Activated CD8-positive, alpha-beta memory T cell treated with anti-CD3 and anti-CD28 coated beads for 1 hour (primary cell): ENCODE results near the gene ZBTB40.

ENCODE experiments used
- DNase-seq, 2 donors: peaks; one replicate each; pipeline ENCODE4 v3.0.0-alpha.2; 2020; ENCODE audit warnings: low read depth in 1 of 2; ENCODE audit errors: extremely low read depth in 1 of 2

ZBTB40 gene

DNA sequence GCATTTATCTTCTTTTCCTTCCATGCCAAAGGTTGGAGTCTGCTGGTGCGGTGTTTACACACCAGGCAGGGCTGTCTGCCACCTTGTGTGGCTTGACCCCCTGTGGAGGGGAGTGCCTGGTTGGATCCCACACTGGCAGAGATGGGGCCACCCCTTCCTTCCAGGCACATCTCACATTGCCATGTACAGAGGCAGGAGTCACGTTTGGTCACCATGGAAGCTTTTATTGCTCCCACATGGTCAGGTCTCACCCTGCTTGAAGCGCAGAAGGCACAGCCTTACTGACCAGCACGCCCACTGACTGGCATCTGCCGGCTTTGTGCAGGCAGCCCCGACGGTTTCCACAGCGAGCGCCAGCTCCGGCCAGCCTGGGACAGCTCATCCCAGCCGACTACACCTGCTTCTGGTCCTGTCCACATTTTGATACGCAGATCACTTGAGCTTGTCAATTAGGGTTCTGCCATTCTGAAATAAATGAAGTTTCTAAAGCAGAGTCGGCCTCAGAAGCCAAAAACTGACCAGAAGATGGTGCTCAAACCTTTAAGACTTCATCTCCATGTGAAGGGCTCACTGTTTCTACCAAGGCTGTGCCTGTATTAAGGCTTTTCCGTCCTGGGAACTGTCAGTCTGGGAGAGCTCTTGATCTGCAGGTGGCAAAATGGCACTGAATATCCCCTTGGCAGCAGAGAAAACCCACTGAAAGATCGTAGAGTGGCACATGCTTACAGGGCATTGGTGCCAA lies 76.1 kb downstream of the ZBTB40 start:
- DNase-seq, result no peak

DNA sequence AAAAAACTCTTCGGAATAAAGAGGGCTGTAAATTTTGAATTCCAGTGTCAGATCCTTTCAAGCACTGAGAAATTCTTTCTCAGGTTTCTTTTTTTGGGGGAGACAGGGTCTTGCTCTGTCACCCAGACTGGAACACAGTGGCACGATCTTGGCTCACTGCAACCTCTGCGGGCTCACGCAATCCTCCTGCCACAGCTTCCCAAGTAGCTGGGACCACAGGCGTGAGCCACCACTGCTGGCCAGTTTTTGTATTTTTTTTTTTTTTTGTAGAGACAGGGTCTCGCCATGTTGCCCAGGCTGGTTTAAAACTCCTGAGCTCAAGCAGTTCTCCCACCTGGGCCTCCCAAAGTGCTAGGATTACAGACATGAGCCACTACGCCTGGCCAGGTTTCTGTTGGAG lies 76.8 kb downstream of the ZBTB40 start:
- no peak for DNase-seq

DNA sequence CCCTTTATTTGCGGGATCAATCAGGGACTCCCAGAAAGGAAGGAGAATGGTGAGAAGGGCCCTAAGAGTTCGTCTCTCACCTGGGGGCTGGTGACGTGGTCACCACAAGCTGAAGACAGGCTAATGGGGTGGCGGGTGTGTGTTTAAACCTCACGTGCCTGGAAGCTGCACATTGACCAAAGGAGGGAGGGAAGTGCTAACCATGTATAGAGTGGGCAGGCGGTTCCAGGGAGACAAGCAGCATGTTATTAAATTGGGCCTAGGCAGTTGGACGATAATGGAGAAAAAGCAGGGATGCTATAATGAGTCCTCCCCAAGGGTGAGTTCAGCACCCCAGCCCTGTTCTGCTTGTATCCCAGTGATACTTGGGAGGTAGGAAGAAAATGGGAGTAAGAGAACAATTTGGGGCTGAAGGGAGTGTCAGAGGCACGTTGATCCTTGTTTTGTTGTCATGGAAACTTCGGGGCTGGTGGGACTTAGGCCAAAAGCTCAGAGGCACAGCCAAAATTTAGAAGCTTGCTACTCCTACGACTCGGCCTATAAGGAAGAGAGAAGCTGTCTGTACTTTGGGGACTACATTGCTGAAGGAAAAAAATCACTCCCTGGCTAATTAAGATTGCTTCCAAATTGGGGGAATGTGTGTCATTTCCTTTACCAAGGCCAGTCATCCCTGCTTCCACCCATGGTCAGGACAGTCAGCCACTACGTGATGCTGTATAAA lies 78.4 kb downstream of the ZBTB40 start:
- DNase-seq, result no peak

DNA sequence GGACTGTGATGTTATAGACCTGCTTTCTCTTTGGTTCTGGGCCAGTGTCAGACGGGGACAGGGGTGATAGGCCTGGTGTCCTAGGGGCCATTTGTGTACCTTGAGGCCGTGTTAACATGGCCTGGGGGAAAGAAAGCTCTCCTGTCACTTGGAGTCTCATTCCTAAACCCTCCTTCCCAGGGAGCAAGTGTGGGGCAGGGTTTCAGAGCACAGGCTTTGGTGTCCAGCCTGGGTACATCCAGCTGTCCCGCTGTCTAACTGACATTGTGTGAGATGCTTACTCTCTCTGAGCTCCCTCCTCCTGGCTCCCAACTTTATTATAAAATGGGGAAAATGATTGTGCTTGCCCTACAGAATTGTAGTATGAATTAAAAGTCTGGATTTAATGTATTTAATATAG lies 79.1 kb downstream of the ZBTB40 start:
- DNase-seq, result no peak

DNA sequence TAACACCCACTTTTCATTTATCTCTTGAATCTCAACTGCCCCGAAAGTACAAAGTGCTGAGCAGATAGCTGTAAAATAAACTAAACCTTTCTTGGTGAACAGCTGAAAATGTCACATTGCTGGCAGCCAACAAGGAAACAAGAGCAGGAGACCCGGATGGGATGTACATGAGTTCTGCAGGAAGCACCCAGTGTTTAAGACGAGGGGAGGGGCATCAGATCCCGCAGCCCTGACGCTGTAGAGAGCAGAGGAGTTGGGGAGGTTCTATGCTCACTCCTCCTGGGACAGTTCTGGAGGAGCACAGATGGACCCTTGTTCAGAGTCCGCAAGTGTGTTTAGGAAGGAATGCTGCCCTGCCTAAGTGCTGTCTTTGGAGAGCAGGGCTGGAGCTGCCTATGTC lies 79.6 kb downstream of the ZBTB40 start:
- no peak for DNase-seq

DNA sequence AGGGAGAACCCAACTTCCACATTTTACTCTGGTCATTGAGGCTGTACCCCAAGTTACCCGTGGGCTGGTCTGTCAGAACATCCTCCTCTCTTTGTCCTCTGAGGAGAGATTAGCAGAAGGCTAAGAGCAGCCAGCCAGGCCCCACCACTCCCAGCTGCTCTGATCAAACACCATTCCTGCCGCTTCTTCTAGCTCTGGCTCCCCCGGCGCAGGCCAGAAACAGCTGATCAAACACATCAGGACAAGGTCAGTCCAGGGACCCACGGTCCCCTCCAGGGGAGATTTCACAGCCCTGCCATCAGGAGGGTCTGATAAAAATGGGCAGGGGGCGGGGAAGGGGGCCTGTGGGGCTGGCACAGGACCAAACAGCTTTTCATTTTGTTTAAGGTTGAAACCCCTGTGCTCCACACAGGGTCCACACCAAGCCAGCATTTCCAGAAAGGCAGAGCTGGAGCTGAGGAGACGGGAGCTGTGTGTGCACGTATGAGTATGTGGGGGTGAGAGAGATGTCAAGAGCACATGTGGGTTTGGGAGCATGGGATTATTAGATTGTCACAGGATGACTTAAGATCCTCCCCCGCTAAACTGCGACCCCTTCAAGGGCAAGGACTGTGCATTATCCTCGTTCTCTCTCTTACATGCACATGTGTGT lies 81.7 kb downstream of the ZBTB40 start:
- DNase-seq, result no peak

DNA sequence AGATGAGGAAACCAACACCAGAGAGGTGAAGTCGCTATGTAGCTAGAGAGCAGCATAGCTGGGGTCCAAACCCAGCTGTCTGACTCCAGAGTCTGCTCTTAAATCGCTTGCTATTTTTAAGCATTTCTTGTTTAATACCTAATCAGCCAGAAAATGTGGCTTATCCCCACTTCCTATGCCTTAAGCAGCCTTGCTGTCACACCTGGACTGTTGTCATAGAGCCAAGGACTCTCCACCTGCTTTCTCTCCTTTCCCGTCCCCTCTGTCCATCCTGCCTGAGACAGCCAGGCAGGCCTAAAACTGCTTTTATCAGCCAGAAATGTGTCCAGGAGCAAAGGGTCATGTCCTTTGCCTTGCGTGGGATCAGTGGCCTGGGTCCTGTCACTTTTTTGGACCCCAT lies 83.3 kb downstream of the ZBTB40 start:
- no peak for DNase-seq

DNA sequence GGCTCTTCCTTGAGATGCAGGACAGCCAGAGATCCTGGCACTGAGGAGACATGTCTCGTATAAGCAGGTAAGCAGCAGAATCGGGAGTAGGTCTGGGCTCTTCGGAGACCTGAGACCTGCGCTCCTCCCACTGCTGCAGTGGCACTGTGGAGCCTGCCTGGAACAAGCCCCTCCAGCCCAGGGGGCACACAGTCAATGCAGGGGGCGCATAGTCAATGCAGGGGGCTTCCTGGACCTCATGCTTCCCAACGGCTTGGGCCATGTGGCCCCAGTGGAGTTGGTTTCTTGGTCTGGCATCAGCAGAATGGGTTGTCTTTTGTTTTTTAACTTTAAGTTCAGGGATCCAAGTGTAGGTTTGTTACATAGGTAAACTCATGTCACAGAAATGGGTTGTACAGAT lies 83.7 kb downstream of the ZBTB40 start:
- no peak for DNase-seq

DNA sequence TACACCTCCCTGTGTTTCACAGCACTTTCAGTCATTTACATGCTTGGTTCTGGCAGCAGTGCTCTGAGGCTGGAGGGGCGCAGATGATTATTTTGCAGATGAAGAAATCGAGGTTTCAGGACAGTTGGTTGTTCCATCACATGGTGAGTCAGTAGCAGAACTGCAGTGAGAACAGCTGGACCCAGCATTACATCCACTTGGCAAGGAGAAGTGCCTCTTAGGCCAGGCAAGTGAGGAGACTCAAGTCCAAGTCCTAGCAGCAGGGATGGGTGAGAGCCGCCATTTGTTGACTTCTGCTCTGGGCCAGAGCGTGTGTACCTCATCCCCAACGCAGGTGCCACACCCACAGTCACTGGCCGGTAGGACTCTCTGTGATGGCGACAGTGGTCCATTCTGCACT lies 84.9 kb downstream of the ZBTB40 start:
- DNase-seq, result no peak

DNA sequence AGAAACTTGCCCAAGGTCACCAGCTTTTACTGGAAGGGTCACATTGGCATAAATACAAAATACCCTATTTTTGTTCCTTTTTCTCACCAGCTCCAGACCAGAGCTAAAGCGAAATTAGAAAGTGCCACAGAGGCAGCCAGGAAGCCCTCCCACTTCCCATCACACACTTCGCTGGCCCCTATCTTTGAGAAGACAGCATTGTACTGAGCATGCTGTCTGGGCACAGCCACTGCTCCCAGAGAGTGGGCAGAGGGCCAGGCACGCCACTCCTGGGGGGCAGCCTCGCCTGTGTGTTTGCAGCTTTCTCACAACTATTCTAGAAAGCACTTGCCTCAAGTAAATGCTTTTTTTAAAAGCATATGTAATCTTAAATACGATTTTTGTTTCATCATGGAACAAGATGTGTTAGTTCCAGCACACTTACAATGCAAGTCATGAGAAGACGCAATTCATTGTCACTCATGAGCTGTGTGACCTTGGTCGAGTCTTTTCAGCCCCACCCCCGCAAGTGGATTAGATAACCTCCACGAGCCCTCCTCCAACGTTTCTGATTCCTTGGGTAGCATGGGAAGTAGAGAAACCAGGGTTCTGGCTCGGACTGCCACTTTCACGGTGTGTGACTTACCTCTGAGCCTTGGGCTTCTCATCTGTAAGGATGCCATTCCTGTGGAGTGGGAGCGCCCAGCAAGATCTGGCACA lies 85.9 kb downstream of the ZBTB40 start:
- DNase-seq, result no peak

DNA sequence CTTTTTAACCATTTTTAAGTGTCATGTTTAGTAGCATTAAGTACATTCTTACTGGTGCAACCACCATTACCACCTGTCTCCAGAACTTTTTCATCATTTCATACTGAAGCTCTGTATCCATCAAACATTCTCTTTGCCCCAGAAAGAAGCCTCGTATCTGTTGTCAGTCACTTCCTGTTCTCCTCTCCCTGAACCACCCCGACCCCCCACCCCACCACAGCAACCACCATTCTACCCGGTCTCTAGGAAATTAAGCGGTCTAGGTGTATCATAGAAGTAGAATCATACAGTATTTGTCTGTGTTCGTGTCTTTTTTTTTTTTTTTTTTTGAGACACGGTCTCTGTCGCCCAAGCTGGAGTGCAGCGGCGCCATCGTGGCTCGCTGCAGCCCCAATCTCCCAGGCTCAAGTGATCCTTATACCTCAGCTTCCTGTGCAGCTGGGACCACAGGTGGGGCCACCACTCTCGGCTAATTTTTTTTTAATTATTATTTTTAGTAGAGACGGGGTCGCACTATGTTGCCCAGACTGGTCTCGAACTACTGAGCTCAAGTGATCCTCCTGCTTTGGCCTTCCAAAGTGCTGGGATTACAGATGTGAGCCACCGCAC lies 88.0 kb downstream of the ZBTB40 start:
- DNase-seq, result no peak

DNA sequence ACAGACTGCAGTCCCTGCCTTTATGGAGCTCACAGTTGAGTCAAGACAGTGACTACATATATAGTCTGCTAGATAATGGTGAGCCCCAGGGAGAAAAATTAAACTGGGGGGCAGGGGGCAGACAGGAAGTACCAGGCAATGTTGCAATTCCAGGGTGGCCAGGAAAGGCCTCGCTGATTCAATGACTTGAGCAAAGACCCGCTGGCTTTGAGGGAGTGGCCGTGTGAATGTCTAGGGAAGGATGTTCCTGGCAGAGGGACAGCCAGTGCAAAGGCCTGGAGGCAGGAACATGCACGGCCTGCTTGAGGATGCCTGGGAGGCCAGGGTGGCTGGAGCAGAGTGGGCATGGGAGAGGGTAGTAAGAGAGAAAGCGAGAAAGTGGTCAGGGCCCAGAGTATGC lies 88.7 kb downstream of the ZBTB40 start:
- no peak for DNase-seq

DNA sequence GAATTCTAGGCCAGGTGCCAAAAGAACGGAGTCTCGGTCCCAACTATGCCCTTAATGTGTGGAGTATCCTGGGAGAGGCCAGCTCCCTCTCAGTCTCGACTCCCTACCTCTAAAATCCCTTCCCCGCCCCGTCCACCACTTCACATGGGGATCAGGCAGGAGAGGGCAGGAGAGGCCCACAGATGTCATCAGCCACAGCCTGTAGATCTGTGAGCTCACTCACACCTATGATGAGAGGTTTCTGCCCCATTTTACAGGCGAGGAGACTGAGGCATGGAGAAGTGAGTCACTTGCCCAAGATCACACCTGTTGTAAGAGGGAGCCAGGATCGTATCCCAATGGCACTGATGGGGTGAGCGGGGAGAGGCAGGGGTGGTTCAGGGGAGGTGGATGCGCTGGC lies 91.2 kb downstream of the ZBTB40 start:
- DNase-seq, result no peak

DNA sequence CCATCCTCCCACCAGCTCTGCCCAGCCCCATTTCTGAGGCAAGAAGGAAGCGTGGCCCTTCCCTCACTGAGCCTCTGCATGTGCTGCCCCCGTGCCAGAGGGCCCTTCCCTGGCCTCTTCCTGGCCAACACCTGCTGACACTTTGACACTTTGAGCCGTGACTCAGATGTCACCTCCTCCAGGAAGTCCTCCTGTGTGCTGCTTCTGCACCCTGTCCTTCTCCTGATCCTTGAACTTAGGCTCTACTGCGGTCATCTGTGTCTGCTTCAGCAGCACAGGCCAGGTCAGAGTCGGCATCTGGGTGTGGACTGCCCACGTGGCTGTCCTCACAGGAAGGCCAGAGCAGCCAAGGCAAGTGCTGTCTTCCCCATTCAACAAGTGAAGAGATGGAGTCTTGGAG lies 92.0 kb downstream of the ZBTB40 start:
- DNase-seq, result no peak

DNA sequence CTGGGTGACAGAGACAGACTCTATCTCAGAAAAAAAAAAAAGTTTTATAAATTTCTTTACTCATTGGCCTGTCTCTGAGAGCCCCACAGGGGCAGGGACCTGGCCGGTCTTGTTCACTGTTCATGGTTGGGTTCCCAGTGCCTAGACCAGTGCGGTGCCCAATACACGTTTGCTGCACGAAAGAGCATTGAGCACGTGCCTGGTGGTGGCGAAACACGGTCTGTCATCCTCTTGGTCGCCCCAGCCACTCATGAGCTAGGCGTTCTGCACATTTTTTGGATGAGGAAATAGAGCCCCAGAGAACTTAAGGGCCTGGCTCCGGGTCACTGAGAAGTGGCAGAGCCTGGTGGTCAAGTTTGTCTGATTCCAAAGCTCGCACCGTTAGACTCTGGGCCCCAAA lies 93.0 kb downstream of the ZBTB40 start:
- no peak for DNase-seq

DNA sequence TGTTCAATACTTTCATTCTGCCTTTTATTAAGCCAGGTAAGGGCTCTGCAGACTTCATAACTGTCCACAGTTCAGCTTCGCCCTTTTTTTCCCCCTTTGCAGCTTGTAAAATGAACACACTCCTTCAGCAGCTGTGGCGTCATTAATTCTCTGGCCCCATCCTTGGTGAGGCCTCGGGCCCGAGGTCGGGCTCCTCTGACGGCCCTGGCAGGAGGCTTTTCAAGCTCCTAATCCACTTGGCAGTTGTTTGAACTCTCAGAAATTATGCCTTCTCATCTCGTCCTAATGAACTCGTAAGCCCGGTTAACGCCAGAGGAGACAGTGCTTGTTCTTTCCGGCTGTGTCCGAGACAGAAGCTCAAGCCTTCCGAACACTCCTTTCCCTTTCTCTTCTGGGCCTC lies 93.5 kb downstream of the ZBTB40 start:
- DNase-seq, result no peak

DNA sequence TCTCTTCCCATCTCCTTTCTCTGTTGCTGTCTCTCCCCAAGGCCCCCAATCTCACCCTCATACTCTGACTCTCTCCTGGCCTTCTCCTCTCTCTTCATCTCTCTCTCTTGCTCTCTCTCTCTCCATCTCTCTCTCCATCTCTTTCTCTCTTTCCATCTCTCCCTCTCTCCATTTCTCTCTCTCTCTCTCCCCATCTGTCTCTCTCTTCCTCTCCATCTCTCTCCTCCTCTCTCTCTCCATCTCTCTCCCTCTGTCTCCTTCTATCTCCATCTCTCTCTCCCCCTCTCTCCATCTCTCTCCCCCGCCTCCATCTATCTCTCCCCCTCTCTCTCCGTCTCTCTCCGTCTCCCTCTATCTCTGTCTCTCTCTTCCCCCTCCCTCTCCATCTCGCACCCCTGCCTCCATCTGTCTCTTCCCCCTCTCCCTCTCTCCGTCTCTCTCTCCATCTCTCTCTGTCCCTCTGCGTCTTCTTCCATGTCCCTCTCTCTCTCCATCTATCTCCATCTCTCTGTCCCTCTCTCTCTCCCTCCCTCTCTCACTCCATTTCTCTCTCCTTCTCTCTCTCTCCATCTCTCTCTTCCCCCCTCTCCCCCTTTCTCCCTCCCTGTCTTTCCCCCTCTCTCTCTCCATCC lies 95.7 kb downstream of the ZBTB40 start:
- no peak for DNase-seq

DNA sequence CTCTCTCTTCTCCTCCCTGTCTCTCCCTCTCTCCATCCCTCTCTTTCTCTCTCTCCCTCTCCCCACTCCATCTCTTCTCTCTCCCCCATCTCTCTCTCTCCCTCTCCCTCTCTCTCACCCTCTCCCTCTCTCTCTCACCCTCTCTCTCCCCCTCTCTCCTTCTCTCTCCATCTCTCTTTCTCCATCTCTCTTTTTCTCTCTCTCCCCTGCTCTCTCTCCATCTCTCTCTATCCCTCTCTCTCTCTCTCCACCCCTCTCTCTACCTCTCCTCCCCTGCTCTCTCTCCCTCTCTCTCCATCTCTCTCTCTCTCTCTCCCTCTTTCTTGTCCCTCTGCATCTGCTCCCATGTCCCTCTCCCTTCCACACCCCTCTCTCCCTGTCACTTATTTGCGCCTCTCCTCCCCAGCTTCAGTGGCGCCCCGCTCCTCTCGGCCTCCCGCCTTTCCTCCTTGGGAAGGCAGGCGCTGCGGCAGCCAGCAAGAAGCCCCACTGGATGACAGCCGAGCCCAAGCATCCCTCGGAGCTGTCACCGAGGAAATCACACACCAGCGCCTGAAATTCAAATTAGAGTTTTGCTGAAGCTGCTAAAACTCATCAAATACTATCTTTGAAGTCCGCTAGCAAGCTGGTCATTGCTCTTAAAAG lies 96.3 kb downstream of the ZBTB40 start:
- DNase-seq, result no peak

DNA sequence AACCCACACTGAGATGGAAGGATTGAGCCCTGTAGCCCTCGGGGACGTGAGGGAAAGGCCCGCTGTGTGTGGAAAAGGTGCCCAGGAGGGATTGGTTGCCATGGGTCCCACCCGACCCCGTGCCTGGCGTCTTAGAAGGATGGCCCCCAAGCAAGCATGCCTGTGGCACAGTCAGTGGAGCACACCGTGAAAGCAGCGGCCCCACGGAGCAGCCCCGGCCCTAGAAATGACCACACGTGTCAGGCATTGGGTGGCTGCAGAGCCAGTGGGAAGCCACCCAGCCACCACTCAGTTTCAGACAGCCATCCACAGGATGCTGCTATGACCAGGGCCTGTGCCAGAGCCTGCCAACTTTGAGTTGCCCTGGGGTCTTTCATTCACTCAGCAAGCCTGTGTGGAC lies 98.4 kb downstream of the ZBTB40 start:
- DNase-seq, result no peak

DNA sequence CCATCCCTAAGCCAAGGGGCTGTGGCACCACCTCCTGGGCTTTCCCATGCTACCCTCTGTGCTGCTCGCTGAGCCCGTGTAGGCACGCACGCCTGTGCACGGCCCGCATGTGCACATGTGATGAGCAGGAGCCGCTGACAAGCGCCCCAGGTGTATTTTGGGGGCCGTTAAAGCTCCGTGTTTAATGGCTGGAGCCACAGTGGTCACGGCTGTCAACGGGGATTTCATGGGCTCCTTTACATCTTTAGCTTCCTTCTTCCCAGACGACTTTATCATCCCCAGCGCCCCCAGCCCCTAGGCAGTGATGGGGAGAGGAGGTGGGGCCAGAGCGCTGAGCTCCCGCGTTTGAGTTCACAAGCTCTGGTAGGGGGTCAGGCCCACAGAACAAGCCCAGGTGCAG lies 99.9 kb downstream of the ZBTB40 start:
- DNase-seq, result no peak
